HG03354 (cell line): ENCODE results near the gene USP25.
A peak's percentile ranks its signal among the peaks of the same experiment; 100 is the strongest.
"Not testable (repeated sequence)": the region's sequence is repeated elsewhere in the genome, so short reads cannot be mapped to it uniquely, and the experiment has no call there.

Experiments
- ATAC-seq: cut with Tn5 transposase; IDR thresholded peaks from one replicate; pipeline ENCODE4 v1.9.1; 2021; ENCODE audit warnings: mild to moderate bottlenecking; ENCODE audit not compliant: unreplicated experiment, poor library complexity, severe bottlenecking

The USP25 gene

DNA sequence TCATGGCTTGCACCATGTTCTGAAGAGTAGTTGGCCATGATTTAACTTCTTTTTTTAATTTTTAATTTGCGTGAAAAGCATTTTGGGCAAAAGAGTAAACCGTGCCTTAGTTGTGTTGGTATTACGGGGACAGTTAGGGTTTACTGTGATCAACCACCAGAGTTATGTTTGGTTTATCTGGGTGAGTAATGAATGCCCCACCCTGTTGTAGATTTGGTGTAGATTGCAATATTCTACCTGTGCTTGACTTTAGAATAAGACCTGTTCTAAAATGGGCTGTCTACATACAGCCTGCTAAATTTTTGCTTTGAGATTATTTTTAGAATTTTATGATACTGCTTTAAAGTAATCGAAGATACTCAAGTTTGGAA is 1.4 kb downstream of the USP25 start:
- ATAC-seq = no peak

DNA sequence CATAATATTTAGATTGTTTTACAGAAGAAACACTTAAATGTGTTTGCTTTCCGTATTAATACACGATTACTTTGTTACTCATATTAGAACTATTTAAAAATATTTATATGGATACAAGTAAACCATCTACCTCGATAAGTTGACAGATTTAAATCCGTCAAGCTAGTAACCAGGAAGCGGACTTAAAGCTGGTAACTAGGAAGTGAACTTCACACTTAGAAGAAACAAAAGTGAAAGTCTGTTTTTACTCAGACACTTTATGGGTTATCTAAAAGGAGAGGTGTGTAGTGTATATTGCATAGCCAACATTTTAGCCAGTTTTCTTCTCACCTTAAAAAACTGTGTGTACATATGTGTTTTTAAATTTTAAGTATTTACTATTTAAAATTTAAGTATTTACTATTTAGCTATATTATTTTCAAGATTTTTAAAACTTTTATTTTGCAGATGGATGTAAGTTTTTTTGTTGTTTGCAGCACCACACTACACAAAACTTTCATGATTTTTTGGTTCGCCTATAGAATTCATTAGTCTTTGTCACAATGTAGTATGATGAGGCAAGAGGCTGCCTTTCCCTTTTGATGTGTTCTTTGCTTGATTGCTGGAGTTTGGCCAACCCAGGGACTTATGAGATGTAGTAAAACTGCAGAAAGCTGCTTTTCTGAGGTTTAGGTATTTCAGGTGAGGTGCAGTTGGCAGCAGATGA is 2.7 kb downstream of the USP25 start:
- peak; percentile 64 for ATAC-seq

DNA sequence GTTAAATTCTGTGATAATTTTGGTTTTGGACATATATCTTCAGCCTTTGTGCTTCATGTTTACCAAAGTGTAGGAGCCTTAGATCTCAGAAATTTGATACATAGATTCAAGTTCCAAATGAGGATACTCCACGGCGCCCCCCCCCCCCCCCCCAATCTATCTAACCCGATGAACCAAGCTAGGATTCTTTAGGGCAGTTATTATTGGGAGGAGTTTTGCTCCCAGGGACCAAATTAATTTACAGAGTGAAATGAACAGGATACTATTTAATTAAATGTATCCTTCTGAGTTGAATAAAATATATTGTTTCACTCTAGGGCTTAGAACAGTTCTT is 3.2 kb downstream of the USP25 start:
- ATAC-seq = no peak

DNA sequence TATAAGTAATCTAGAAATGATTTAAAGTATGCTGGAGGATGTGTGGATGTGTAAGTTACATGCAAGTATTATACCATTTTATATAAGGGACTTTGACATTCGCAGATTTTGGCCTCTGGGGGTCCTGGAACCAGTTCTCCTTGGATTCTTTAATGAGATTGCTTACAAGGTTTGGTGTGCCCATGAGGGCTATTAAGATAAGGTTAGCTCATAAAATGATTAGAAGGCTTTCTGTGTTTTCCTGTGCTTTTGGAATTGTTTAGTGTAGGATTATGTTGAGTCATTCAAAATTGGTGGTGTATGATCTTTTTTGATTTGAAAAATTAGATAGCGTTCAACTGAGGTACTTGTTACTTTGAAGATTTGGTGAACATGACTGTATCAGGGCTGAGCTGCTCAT is 5.6 kb downstream of the USP25 start:
- no peak for ATAC-seq

DNA sequence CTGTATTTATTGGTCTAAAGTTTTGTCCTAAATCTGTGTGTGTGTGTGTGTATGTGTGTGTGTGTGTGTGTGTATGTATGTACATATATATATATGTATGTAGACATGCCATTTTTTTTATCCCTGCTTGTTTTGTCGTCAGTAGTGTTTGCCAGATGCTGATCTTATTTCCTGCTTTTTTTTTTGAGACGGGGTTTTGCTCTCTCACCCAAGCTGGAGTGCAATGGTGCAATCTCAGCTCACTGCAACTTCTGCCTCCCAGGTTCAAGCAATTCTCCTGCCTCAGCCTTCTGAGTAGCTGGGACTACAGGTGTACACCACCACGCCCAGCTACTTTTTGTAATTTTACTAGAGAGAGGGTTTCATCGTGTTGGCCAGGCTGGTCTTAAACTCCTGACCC is 6.1 kb downstream of the USP25 start:
- ATAC-seq = not testable (repeated sequence)

DNA sequence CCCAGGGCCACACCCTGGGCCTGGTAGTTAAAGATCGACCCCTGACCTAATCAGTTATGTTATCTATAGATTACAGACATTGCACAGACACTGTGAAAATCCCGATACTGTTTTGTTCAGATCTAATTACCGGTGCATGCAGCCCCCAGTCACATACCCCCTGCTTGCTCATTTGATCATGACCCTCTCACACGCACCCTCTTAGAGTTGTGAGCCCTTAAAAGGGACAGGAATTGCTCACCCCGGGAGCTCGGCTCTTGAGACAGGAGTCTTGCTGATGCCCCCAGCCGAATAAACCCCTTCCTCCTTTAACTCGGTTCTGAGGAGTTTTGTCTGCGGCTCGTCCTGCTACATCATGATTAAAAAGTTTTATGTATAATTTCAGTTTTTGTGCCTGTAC is 9.0 kb downstream of the USP25 start:
- ATAC-seq = not testable (repeated sequence)

DNA sequence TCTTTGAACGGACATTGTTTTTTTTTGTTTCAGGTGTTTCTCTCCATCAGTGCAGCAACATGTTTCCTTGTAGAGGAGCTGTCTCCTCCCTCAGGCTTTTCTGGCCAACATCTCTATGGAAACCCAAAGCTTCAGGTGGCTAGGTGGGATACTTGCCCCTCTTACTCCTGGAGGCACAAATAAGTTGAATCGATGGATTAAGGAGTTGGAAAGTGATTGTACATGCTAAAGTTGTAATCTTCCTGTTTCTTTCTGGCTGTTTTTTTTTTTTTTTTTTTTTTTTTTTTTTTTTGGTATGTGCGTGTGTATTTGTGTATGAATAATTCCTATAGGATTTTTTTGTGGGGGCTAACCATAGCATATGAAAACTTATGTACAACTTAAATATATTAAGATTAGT is 10.6 kb downstream of the USP25 start:
- no peak for ATAC-seq

DNA sequence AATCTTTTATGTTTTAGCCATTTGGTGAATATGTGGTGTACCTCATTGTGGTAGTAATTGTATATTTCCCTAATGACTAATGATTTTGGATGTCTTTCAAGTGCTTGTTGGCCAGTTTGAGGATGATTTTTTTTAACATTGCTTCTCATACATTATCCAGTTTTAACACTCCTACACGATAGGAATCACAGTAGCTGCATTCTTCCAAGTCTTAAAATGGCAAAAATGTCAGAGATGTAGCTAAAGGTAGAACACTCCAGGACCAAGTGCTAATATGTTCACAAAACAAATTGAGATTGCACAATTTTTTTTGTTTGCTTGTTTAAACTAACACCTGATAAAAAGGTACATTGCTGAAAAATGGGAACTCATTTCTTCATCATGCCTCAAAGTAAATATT is 11.7 kb downstream of the USP25 start:
- ATAC-seq = no peak

DNA sequence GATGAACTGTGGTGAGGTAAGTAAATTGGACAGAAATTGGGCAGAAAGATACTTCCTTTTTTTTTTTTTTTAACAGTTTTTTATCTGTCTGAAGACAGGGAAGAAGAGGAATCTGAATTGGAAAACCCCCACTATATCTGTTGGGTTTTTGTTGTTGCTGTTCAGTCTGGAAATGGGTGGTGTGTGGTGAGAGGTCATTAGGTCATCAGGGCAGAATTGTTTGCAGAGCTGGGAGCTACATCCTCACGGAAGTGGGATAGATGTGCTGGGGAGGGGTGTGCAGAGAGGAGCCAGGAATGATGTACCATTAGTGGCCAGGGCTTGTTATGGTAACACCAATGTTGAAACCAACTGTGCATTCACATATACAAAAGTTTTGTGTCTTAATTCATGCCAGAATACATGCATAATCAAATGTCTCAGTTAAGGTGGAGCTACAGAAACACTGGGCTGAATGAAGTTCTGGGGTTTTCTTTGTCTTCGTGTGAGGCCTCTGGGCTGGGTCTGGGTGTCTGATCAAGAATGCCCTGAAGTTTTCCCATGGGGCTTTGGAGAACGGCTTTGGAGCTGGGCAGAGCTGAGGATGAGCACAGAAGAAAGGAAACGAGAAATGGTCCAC is 12.4 kb downstream of the USP25 start:
- no peak for ATAC-seq

DNA sequence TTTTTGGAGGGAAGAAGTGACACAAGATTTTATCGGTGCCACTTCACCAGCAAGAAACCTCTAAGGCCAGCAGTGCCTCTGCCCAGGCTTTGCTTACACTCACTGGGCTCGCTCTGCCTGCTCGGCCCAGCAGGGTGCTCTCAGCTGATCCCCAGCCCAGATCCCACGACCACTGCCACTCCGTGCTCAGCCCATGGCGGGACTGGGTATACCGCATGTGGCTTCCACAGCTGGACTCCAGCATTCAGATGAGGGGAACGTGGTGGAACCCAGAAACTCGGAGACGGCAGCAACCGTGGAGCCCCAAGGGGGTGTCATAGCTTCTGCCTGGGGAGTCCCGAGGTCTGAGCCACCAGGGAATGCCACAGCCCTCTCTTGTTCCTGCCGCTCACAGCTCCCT is 12.9 kb downstream of the USP25 start:
- ATAC-seq = no peak

DNA sequence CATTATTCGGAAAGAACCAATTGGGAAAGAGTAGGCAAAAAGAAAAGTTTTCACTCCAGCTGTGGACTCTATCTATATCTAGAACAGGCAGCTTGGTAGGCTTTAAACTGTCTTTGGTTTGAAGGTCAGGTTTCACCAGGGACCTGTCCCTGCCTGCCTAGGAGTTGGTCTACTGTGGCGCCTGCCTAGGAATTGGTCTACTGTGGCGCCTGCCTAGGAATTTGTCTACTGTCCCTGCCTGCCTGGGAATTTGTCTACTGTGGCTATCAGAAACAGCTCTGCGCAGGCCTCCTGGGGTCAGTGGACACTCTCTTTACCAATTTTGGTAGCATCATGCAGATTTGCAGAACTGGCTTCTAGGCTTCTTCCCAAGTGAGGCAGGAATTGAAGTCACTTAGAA is 13.8 kb downstream of the USP25 start:
- no peak for ATAC-seq

DNA sequence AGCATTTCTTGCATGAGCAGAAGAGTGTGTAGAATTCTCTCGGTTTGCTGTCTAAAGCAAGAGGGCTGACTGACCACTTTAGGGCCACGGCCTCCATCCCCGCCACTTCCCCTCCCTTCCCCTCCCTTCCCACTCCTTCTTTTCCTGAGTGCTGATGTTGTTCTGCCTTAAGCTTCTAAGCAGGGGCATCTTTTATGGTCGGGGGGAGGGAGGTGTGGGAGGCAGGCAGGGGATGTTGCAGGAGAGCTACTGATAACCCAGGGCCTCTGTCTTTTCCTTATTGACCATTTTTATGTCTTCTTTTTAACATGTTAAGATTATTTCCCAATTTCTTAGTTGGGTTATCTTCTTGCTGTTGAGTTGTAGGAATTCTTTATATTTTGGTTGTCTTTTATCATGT is 15.1 kb downstream of the USP25 start:
- ATAC-seq = no peak

DNA sequence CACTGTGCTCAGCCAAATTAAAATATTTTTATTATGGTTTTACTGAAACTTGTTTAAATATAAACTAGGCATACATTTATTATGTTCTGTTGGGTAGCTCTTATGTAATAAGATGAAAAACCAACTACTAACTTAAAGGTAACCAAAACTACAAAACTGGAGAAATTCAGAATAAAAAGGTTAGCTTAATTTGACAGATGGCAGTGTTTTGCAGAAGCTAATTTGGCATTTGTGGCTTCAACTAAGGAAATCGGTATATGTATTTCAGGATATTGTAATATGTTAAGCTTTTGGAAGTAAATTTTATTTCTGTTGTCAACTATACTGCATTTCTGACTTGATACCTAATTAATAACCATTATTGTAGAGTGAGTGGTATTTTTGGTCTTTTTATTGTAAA is 18.8 kb downstream of the USP25 start:
- no peak for ATAC-seq

DNA sequence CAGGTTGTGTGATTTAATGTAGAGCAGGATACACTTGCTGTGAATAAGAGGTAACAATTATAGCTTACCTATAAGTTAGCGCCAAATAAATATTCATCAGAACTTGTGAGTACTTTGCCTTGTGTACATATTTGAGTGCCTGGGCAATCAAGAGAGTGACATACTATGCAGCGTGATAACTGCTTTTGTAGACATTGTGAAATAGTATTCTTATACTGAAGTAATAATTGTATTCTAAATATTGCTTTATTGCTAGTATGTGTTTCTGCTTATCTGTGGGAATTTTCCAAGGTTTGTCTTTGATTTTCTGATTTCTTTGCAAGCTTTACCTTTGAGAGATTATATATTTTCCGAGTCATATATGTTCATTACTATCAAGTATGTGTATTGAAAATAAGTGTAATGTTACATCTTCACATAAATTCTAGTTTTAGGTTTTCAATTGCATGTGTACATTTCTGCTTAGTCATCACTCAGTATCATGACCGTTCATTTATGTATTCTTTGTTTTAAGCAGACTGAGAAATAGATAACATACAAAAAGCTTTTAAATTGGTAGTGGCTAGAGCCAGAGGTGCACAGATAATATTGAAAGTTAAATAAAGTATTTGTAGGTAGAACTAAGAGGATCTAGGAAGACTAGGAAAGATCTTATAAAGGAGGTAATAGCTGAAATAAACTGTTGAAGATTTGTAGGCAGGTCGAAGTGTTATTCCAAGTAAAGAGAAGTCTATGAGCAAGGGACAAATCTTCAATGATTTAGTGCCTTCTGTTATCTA is 19.5 kb downstream of the USP25 start:
- no peak for ATAC-seq

DNA sequence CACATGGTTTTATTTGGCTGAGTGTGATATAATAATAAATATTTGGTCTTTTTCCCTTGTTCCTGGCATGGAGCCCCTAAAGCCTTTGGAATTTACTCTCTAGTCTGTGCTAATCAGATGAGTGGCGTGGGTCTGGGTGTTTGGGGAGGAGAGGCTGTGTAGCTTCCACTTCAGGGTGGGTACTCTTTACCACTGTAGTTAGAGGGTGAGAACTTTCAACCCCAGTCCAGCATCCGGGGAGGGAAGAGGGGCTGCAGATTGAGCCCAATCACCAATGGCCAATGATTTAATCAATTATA is 20.0 kb downstream of the USP25 start:
- no peak for ATAC-seq

DNA sequence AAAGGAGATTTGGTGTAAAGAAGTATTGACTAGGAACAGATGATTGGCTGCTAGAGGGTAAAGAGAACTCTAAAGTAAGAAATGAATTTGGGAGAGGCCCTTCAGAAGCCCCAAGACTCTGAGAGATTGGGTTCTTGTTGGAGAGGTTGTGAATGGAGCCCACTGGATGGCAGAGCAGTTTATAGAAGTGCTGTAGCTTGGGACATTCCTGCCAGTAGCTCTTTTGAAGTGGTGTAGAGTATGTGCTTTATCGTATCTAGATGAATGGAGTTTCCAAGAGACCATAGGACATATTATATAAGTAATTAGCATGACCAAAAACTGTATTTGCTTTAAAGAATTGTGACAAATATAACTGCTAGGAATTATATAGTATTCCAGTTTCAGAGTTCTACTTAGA is 21.3 kb downstream of the USP25 start:
- no peak for ATAC-seq

DNA sequence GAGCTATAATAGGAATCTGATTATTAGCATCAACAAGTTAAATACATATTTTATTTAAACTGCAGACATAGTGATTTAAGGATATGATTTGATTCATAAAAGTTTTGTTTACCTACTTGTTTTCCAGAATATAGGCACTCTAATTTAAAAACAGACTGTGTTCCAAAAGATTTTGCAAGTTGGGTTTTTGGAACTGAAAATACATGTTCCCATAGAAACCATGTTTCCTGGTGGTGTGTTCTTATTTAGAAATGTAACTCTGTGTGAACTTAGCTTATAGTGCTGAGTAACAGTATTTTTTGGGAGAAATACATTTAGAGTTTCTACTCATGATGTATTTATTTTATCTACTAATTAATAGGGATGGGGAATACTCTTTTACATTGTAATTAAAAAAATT is 21.8 kb downstream of the USP25 start:
- ATAC-seq = no peak

DNA sequence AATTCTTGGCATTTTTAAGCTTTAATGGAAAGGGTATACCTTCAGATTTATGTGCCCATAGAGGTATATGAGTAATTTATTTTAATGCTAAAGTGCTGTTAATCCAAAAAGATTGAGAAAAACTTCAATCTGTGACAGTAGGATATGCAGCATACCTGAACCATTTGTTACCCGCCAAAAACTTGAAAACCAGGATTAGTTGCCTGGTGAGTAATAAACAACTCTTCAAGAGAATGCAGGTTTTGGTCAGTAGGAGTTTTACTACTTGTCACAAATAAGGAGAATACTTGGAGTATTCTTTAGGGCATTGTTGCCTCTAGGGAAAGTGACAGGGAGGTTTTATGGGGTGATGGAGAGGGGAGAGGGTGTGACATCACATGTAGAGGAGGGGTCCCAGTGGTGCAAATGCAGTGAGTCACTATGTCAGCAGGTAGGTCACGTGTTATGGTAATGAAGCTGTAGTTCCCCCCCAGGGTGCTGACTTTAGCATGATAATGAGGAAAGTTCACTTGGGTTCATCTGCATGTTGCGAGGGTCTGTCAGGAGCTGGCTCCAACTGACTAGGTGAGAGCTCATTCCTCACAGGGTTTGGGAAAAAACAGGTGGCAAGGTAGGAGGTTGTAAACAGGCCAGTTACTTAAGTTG is 23.1 kb downstream of the USP25 start:
- ATAC-seq = no peak

DNA sequence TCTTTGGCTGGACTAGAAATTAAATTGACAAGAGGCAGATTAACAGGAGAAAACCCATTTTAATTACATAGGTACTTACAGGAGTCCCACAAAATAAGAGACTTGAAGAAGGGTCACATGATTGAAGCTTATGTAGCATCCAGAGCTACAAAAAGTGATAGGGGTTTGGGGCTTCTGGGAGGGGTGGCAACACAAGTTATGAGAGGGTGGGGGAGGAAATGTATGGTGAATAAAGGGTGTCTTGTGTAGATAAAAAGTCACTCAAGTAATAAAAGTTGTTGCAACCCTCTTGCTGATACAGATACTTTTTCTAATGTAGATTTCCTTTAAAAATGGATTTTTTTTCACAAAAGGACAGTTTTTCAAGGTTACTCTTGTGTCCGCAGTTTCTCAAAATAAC is 24.0 kb downstream of the USP25 start:
- no peak for ATAC-seq

DNA sequence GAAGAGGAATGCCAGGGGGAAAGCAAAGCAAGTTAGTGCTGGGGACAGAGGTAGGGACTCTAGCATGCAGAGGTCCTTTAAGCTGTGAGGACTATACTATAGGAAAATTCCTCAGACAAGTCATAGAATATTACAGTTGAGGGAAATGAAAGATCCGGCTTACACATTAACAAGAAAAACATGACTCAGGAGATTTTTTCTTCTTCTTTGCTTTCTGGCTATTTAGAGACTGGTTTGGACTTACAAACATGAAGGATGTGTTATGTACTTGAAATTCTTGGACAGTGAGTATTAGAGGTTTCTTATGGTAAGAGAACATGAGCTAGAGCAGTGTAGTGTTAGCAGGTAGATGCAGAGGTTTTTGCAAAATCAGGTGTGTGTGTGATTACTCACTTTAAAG is 24.9 kb downstream of the USP25 start:
- no peak for ATAC-seq

DNA sequence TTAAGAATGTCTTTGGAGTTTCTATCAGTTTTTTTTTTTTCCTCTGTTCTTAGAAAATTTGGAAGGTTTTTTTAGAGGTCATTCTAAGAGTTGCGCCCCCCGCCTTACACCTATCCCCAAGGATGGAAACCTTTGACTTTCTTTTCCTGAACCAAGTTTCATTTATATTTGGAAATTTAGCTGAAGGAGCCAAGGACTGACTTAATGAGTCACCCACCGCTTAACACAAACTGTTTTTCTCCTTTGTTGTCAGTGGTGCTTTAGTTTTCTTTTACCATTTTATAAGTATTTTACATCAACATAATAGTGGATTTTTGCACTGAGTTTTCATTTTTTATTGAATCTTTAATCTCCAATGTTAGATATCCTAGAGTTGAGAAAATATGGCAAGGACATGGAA is 25.3 kb downstream of the USP25 start:
- ATAC-seq = no peak
